Endothelial cell of umbilical vein (primary cell): ENCODE data around the gene HDAC8. TPM values are rescaled to one million over a fixed set of nuclear protein-coding genes. Genes with fewer than 3 reads are reported as not detected.
A peak's percentile ranks its signal among the peaks of the same experiment; 100 is the strongest.

Experiments used
- BruUV-seq: library from RNA; stranded (reverse); fragments of 400-500 nt; replicated peaks from 2 replicates; lab custom pipeline; 2021; lab: Mats Ljungman, UMichigan
- CTCF ChIA-PET: fragments of 300-600, 350-600 bp; sonication (Branson Sonifier 250); formaldehyde crosslinking; loops from one replicate; lab custom pipeline; 2021; ENCODE audit warnings: antibody characterized with exemption, inconsistent platforms; lab: Charles Lee
- POLR2A ChIA-PET: fragments of 300-600, 350-600 bp; sonication (Branson Sonifier 250); formaldehyde crosslinking; loops from one replicate; lab custom pipeline; 2021; ENCODE audit warnings: antibody characterized with exemption, inconsistent platforms; lab: Charles Lee
- DNase-seq: peaks from one replicate; pipeline ENCODE4 v3.0.0-alpha.2; 2011; ENCODE audit warnings: low read depth, low spot score
- FAIRE-seq: peaks from 2 replicates; lab custom pipeline; 2011; peaks lifted over from hg19 to GRCh38; lab: Jason Lieb, UNC
- H2AFZ ChIP-seq: 2 replicates; pipeline ENCODE4 v1.6.0; 2012; ENCODE audit warnings: low read depth, low read length, control low read depth, inconsistent platforms
- H3K27ac ChIP-seq: 2 replicates; pipeline ENCODE4 v1.5.1; 2011; ENCODE audit warnings: low read depth, mild to moderate bottlenecking, control low read depth, low read length, moderate library complexity; ENCODE audit not compliant: insufficient read depth
- H3K27me3 ChIP-seq, 2 experiments: 2 replicates each; pipeline versions ENCODE4 v1.6.0 to v1.6.1; 2011; ENCODE audit warnings: low read length in 2 of 2, mixed read lengths in 1 of 2; ENCODE audit not compliant: control insufficient read depth in 2 of 2, insufficient read depth in 2 of 2
- H3K36me3 ChIP-seq, 2 experiments: 2 replicates in 1 of 2; 3 replicates in 1 of 2; pipeline ENCODE4 v1.5.1; 2011; ENCODE audit warnings: low read length in 2 of 2, mild to moderate bottlenecking in 1 of 2, moderate library complexity in 1 of 2; ENCODE audit not compliant: control insufficient read depth in 2 of 2, insufficient read depth in 2 of 2; ENCODE audit errors: extremely low read depth in 1 of 2
- H3K4me1 ChIP-seq: 3 replicates; pipeline ENCODE4 v1.5.1; 2011; ENCODE audit warnings: mild to moderate bottlenecking, low read length; ENCODE audit not compliant: control insufficient read depth, insufficient read depth; ENCODE audit errors: extremely low read depth
- H3K4me2 ChIP-seq: 2 replicates; pipeline ENCODE4 v1.6.1; 2011; ENCODE audit warnings: low read length, control low read depth, mixed read lengths; ENCODE audit not compliant: insufficient read depth
- H3K4me3 ChIP-seq, 3 experiments: fragments of 200-600 bp in 1 of 3; sonication (generic), shearing (Covaris generic) in 1 of 3; replicated peaks in 1 of 3; 2 replicates each; pipeline ENCODE4 v1.5.1; 2011 to 2016; ENCODE audit warnings: control low read depth in 3 of 3, low read length in 3 of 3, mild to moderate bottlenecking in 2 of 3, inconsistent platforms in 1 of 3, low read depth in 1 of 3, moderate library complexity in 1 of 3; ENCODE audit not compliant: insufficient read depth in 1 of 3
- H3K79me2 ChIP-seq: 2 replicates; pipeline ENCODE4 v1.6.0; 2012; ENCODE audit warnings: low read length, inconsistent platforms; ENCODE audit not compliant: control insufficient read depth, insufficient read depth
- H3K9ac ChIP-seq: replicated peaks from 2 replicates; pipeline ENCODE3; 2011; ENCODE audit warnings: low read length, control low read depth; ENCODE audit not compliant: insufficient read depth; ENCODE audit errors: extremely low read depth
- H3K9me1 ChIP-seq: replicated peaks from 3 replicates; pipeline ENCODE4 v1.6.0; 2011; ENCODE audit warnings: mild to moderate bottlenecking, low read length; ENCODE audit not compliant: control insufficient read depth, insufficient read depth; ENCODE audit errors: extremely low read depth
- H3K9me3 ChIP-seq: replicated peaks from 2 replicates; pipeline ENCODE4 v1.5.1; 2012; ENCODE audit warnings: low read length, inconsistent platforms; ENCODE audit not compliant: control insufficient read depth, insufficient read depth
- H4K20me1 ChIP-seq: replicated peaks from 2 replicates; pipeline ENCODE3; 2011; ENCODE audit warnings: mild to moderate bottlenecking, low read length; ENCODE audit not compliant: control insufficient read depth, insufficient read depth; ENCODE audit errors: extremely low read depth
- FOS ChIP-seq: IDR thresholded peaks from 2 replicates; pipeline ENCODE4 v1.6.1; 2011; ENCODE audit warnings: mild to moderate bottlenecking, low read length, moderate library complexity, borderline replicate concordance; ENCODE audit not compliant: insufficient read depth
- GATA2 ChIP-seq: IDR thresholded peaks from 2 replicates; pipeline ENCODE4 v1.7.0; 2011; ENCODE audit warnings: low read depth, mild to moderate bottlenecking, moderate library complexity, mixed read lengths, low read length; ENCODE audit not compliant: insufficient read length, insufficient read depth
- MYC ChIP-seq: IDR thresholded peaks from one replicate; pipeline ENCODE4 v1.6.1; 2011; ENCODE audit warnings: mild to moderate bottlenecking, low read depth, low read length
- POLR2A ChIP-seq: IDR thresholded peaks from 2 replicates; pipeline ENCODE4 v1.6.1; 2012; ENCODE audit warnings: low read depth, mild to moderate bottlenecking, control low read depth, low read length
- POLR2AphosphoS5 ChIP-seq: IDR thresholded peaks from 2 replicates; pipeline ENCODE4 v1.6.1; 2012; ENCODE audit warnings: low read depth, mild to moderate bottlenecking, control low read depth, low read length, moderate library complexity; ENCODE audit not compliant: insufficient read depth
- dilution Hi-C: fragments of 300-500 bp; cut with MboI; formaldehyde crosslinking; loops from one replicate; pipeline ENCODE4 v1.15.0; 2019; ENCODE audit warnings: low sequenced_read_pairs; ENCODE audit not compliant: extremely low pct_ligation_motif_present
- intact Hi-C: fragments of 100-400 bp; cut with micrococcal nuclease; formaldehyde crosslinking; loops from one replicate; pipeline ENCODE4 v1.10.0; 2022
- polyA plus RNA-seq, 4 experiments: library from polyadenylated mRNA; depleted of rRNA in 3 of 4; stranded (reverse) in 3 of 4; unstranded in 1 of 4; fragments of >200 nt; gene quantifications; 2 replicates each; pipeline versions ENCODE4 v1.2.1 to v1.2.3, GENCODE V29; 2011 to 2012; ENCODE audit warnings: missing spikeins in 1 of 4
- total RNA-seq: library from RNA; stranded (reverse); gene quantifications from 2 replicates; pipeline ENCODE4 v1.2.3, GENCODE V29; 2021
- TF ChIP-seq, protein P1 (sequence below): IDR thresholded peaks from 2 replicates; pipeline ENCODE4 v1.6.1; 2011; ENCODE audit not compliant: insufficient read depth, insufficient read length

HDAC8 gene
- total and polyA plus RNA-seq, 2 donors (not counting 3 experiments of a cell fraction or from before 2014, with no cell fraction given): 17.6 to 37.2 TPM

DNA sequence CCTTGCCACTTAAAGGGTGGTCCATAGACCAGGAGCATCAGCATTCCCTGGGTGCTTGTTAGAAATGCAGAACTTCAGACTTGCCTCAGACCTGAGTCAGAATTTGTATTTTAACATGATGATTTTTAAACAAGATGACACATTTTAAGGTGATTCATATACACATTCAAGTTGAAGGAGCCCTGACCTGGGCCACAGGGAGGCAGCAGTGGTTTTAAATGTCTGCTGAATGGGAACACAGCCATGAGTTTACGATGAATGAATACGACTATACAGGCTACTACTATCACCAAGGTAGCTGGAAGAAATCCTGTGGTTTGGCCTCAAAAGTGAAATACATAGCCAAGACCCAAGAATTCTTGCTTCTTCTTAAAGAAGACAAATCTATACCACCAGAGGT is 2.9 kb downstream of the HDAC8 start:
- Histone ChIP-seq H3K27ac (no peak overlapping the region), H4K20me1 (no peaks in the 10 kb centered on the region), H3K27me3 (no peaks in the 10 kb centered on the region), H3K9me3 (no peaks in the 10 kb centered on the region), H3K79me2 (peaks cover 7% of the 10 kb centered on the region), H3K4me2 (no peak overlapping the region), H2AFZ (no peak overlapping the region), H3K9ac (no peak overlapping the region), H3K9me1 (no peaks in the 10 kb centered on the region), H3K4me3 (no peak overlapping the region), H3K36me3 (peaks cover 3% of the 10 kb centered on the region in 2 experiments), H3K4me1 (peaks cover 12% of the 10 kb centered on the region)
- no peak for FAIRE-seq
- TF ChIP-seq GATA2 (no peak), POLR2AphosphoS5 (no peak), FOS (peak; percentile 17), POLR2A (no peak)
- TF ChIP-seq, protein P1, sequence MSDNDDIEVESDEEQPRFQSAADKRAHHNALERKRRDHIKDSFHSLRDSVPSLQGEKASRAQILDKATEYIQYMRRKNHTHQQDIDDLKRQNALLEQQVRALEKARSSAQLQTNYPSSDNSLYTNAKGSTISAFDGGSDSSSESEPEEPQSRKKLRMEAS: no peak
- ChIA-PET CTCF (interaction anchor here (0.8 to 1.5 kb wide), 3 partner anchors 14 to 119 kb away, joined by 3 read pairs; no protein-coding TSS in a partner anchor), POLR2A (interaction anchor here (0.5 kb wide), 1 partner anchor 1717 kb away, joined by 4 read pairs; no protein-coding TSS in a partner anchor)
- no TSS peak for BruUV-seq
- intact Hi-C loops: loop anchor here (5.0 kb wide), 1 partner anchor 53 kb away; no protein-coding TSS in a partner anchor
- peak; percentile 22 for DNase-seq
- dilution Hi-C loops: no loop called here

DNA sequence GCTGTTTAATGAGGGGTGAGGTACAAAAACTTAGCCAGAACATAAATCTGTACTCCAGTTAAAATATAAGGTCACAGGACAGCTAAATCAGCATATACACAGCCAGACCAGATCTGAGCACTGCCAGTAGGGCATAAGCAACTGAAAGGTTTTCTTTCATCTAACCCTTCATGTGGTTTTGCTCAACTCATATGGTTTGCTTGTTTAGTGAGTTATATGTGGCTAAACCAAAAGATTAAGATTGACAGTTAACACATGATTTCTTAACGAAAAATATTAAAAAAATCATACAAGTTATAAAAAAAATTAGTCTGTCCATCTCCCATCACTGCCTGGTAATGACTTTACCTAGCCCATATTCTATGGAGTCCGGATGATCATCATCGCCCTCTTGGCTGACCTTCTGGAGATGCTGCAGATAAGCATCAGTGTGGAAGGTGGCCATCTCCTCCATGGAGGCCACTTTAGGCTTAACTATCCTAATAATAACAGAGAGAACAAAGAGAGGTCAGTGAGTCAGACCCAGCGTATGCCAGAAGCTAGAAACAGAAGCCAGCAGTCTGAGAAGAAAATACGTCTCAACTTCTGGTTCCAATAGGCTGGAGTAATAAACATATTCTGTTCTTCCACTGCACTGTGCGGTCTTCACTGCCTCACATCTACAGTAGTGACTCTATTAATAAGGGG is 4.1 kb downstream of the HDAC8 start:
- BruUV-seq: no TSS peak
- Histone ChIP-seq H3K27ac (peak overlapping the region; percentile 3), H3K9me1 (no peaks in the 10 kb centered on the region), H4K20me1 (no peaks in the 10 kb centered on the region), H3K36me3 (peaks cover 3% of the 10 kb centered on the region in 2 experiments), H3K9ac (no peak overlapping the region), H3K4me3 (no peak overlapping the region), H3K27me3 (no peaks in the 10 kb centered on the region), H3K9me3 (no peaks in the 10 kb centered on the region), H3K79me2 (peaks cover 7% of the 10 kb centered on the region), H3K4me1 (peaks cover 12% of the 10 kb centered on the region), H2AFZ (no peak overlapping the region), H3K4me2 (no peak overlapping the region)
- DNase-seq (peak; percentile 64), FAIRE-seq (peak; percentile 82)
- TF ChIP-seq POLR2AphosphoS5: no peak
- peak; percentile 99 for TF ChIP-seq GATA2
- peak; percentile 55 for TF ChIP-seq FOS
- TF ChIP-seq MYC: no peak
- dilution Hi-C loops (no loop called here), intact Hi-C loops (no loop called here)
- POLR2A ChIA-PET: no interaction called here
- CTCF ChIA-PET: interaction anchor here (0.5 to 1.5 kb wide), 3 partner anchors 12 to 324 kb away, joined by 3 read pairs; no protein-coding TSS in a partner anchor
